Panc1 (cell line): ENCODE results near the gene SPARC.

ENCODE experiments used
- POLR2AphosphoS5 ChIP-seq: IDR thresholded peaks from 2 replicates; pipeline ENCODE4 v1.6.1; 2012; ENCODE audit warnings: mild to moderate bottlenecking, low read depth, low read length, moderate library complexity
- SIN3A ChIP-seq: IDR thresholded peaks from 2 replicates; pipeline ENCODE4 v1.6.1; 2012; ENCODE audit warnings: low read depth, mild to moderate bottlenecking, low read length, moderate library complexity, borderline replicate concordance; ENCODE audit not compliant: insufficient read depth
- TCF7L2 ChIP-seq: IDR thresholded peaks from 2 replicates; pipeline ENCODE4 v1.6.1; 2011; ENCODE audit warnings: mild to moderate bottlenecking, low read depth, low read length, inconsistent platforms
- TF ChIP-seq, protein P1 (sequence below): fragments of 450-650 bp; IDR thresholded peaks from 2 replicates; pipeline ENCODE4 v1.5.1; 2017; ENCODE audit warnings: mild to moderate bottlenecking
- TF ChIP-seq, protein P2 (sequence below), 2 experiments: IDR thresholded peaks; 2 replicates each; pipeline ENCODE4 v1.6.1; 2011 to 2012; ENCODE audit warnings: low read depth in 2 of 2, control low read depth in 1 of 2, low read length in 1 of 2, mild to moderate bottlenecking in 1 of 2, moderate library complexity in 1 of 2; ENCODE audit not compliant: insufficient read depth in 1 of 2

GRCh38 chr5:151691706-151692105, 5.0 kb upstream of the SPARC start:
- TF ChIP-seq, protein P1, sequence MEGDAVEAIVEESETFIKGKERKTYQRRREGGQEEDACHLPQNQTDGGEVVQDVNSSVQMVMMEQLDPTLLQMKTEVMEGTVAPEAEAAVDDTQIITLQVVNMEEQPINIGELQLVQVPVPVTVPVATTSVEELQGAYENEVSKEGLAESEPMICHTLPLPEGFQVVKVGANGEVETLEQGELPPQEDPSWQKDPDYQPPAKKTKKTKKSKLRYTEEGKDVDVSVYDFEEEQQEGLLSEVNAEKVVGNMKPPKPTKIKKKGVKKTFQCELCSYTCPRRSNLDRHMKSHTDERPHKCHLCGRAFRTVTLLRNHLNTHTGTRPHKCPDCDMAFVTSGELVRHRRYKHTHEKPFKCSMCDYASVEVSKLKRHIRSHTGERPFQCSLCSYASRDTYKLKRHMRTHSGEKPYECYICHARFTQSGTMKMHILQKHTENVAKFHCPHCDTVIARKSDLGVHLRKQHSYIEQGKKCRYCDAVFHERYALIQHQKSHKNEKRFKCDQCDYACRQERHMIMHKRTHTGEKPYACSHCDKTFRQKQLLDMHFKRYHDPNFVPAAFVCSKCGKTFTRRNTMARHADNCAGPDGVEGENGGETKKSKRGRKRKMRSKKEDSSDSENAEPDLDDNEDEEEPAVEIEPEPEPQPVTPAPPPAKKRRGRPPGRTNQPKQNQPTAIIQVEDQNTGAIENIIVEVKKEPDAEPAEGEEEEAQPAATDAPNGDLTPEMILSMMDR: no peak
- TF ChIP-seq POLR2AphosphoS5 (no peak), TCF7L2 (no peak), SIN3A (no peak)
- TF ChIP-seq, protein P2, sequence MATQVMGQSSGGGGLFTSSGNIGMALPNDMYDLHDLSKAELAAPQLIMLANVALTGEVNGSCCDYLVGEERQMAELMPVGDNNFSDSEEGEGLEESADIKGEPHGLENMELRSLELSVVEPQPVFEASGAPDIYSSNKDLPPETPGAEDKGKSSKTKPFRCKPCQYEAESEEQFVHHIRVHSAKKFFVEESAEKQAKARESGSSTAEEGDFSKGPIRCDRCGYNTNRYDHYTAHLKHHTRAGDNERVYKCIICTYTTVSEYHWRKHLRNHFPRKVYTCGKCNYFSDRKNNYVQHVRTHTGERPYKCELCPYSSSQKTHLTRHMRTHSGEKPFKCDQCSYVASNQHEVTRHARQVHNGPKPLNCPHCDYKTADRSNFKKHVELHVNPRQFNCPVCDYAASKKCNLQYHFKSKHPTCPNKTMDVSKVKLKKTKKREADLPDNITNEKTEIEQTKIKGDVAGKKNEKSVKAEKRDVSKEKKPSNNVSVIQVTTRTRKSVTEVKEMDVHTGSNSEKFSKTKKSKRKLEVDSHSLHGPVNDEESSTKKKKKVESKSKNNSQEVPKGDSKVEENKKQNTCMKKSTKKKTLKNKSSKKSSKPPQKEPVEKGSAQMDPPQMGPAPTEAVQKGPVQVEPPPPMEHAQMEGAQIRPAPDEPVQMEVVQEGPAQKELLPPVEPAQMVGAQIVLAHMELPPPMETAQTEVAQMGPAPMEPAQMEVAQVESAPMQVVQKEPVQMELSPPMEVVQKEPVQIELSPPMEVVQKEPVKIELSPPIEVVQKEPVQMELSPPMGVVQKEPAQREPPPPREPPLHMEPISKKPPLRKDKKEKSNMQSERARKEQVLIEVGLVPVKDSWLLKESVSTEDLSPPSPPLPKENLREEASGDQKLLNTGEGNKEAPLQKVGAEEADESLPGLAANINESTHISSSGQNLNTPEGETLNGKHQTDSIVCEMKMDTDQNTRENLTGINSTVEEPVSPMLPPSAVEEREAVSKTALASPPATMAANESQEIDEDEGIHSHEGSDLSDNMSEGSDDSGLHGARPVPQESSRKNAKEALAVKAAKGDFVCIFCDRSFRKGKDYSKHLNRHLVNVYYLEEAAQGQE (IDR thresholded peaks at IDR 0.05; ENCODE audit: insufficient read depth in 1 of 2, low read depth in 2 of 2, low read length in 1 of 2): no peak
